NB4 (cell line): ENCODE measurements around the gene SYNDIG1.

Experiments used
- CTCF ChIP-seq: IDR thresholded peaks from one replicate; pipeline ENCODE4 v1.5.1; 2012; ENCODE audit warnings: low read depth, low read length
- MAX ChIP-seq: IDR thresholded peaks from 2 replicates; pipeline ENCODE4 v1.6.1; 2011; ENCODE audit warnings: low read depth, low read length

GRCh38 chr20:24676353-24676977 is 207.0 kb downstream of the SYNDIG1 start:
- TF ChIP-seq CTCF: no peak
- TF ChIP-seq MAX: no peak
